PC-9 (cell line): Measurements from ENCODE around the gene PTGR1. TPM values are rescaled to one million over a fixed set of nuclear protein-coding genes. Genes with fewer than 3 reads are reported as not detected.
A peak's percentile ranks its signal among the peaks of the same experiment; 100 is the strongest.

Source experiments
- BruUV-seq: library from RNA; stranded (reverse); fragments of 400-500 nt; replicated peaks from 2 replicates; lab custom pipeline; 2021; lab: Mats Ljungman, UMichigan
- CTCF ChIA-PET: fragments of 300-600 bp; sonication (Branson Sonifier 250); formaldehyde crosslinking; loops from one replicate; lab custom pipeline; 2022; ENCODE audit warnings: antibody characterized with exemption; lab: Charles Lee
- POLR2A ChIA-PET: fragments of 300-600 bp; sonication (Branson Sonifier 250); formaldehyde crosslinking; loops from one replicate; lab custom pipeline; 2022; ENCODE audit warnings: antibody characterized with exemption; ENCODE audit not compliant: unreplicated experiment; lab: Charles Lee
- DNase-seq, 2 experiments: peaks; one replicate each; pipeline versions ENCODE4 v3.0.0 to v3.0.0-alpha.2; 2015 to 2022; ENCODE audit warnings: mixed read lengths in 1 of 2
- H2AFZ ChIP-seq: fragments of 200-600 bp; sonication (generic); 2 replicates; pipeline ENCODE4 v1.8.1; 2017; ENCODE audit warnings: antibody characterized with exemption
- H3F3A ChIP-seq: fragments of 200-600 bp; sonication (generic); 2 replicates; pipeline ENCODE4 v1.8.1; 2017; ENCODE audit warnings: antibody characterized with exemption, mild to moderate bottlenecking, low read depth; ENCODE audit not compliant: insufficient read depth
- H3K27ac ChIP-seq: fragments of 200-600 bp; sonication (generic); 2 replicates; pipeline ENCODE4 v1.6.1; 2016; ENCODE audit warnings: mixed run types
- H3K27me3 ChIP-seq: fragments of 200-600 bp; sonication (generic); 2 replicates; pipeline ENCODE4 v1.6.1; 2016; ENCODE audit warnings: low read depth, mixed run types; ENCODE audit not compliant: insufficient read depth
- H3K36me3 ChIP-seq: fragments of 200-600 bp; sonication (generic); 2 replicates; pipeline ENCODE4 v1.6.1; 2016; ENCODE audit warnings: low read depth, mixed run types
- H3K4me1 ChIP-seq: fragments of 200-600 bp; sonication (generic); replicated peaks from 2 replicates; pipeline ENCODE4 v1.6.1; 2016; ENCODE audit warnings: mixed run types; ENCODE audit not compliant: insufficient read depth
- H3K4me2 ChIP-seq: fragments of 200-600 bp; sonication (generic); 2 replicates; pipeline ENCODE4 v1.6.1; 2017; ENCODE audit warnings: mixed run types
- H3K4me3 ChIP-seq: fragments of 200-600 bp; sonication (generic); 2 replicates; pipeline ENCODE4 v1.6.1; 2016; ENCODE audit warnings: mixed run types
- H3K79me2 ChIP-seq: fragments of 200-600 bp; sonication (generic); 2 replicates; pipeline ENCODE4 v1.6.1; 2017; ENCODE audit warnings: low read depth, mixed run types
- H3K9me2 ChIP-seq: fragments of 200-600 bp; sonication (generic); 2 replicates; pipeline ENCODE4 v1.8.1; 2017; ENCODE audit warnings: mild to moderate bottlenecking; ENCODE audit not compliant: insufficient read depth
- H3K9me3 ChIP-seq: fragments of 200-600 bp; sonication (generic); 2 replicates; pipeline ENCODE4 v1.8.1; 2016; ENCODE audit warnings: low read depth; ENCODE audit not compliant: insufficient read depth
- H4K20me1 ChIP-seq: fragments of 200-600 bp; sonication (generic); 2 replicates; pipeline ENCODE4 v1.8.1; 2017; ENCODE audit not compliant: insufficient read depth
- EZH2 ChIP-seq: fragments of 200-600 bp; sonication (generic); IDR thresholded peaks from 2 replicates; pipeline ENCODE4 v1.8.0; 2017; ENCODE audit warnings: antibody characterized with exemption, low read depth
- intact Hi-C: fragments of 100-400 bp; cut with micrococcal nuclease; formaldehyde crosslinking; loops from one replicate; pipeline ENCODE4 v1.10.0; 2022; ENCODE audit not compliant: unreplicated experiment
- total RNA-seq: library from RNA; stranded (reverse); gene quantifications from 2 replicates; pipeline ENCODE4 v1.2.3, GENCODE V29; 2021
- TF ChIP-seq, protein P1 (sequence below): fragments of 200-600 bp; sonication (generic); conservative IDR thresholded peaks from 2 replicates; pipeline ENCODE4 v1.6.1; 2017; ENCODE audit warnings: mixed run types, antibody characterized with exemption, mild to moderate bottlenecking, moderate library complexity

The PTGR1 gene
- total RNA-seq, 1 experiment from 2014 or later: 635 TPM

- H4K20me1 ChIP-seq: peaks cover 43% of the 10 kb centered on the region
- peaks cover 36% of the 10 kb centered on the region for H3K4me1 ChIP-seq
- no peak overlapping the region for H2AFZ ChIP-seq
- H3K79me2 ChIP-seq: peaks cover 66% of the 10 kb centered on the region
- no peaks in the 10 kb centered on the region for H3K9me2 ChIP-seq
- peak overlapping the region; percentile 86 for H3K4me2 ChIP-seq
- ChIA-PET POLR2A (interaction anchor here (0.5 kb wide), 1 partner anchor 59 kb away, joined by 4 read pairs; no protein-coding TSS in a partner anchor), CTCF (interaction anchor here (0.7 kb wide), 1 partner anchor 255 kb away, joined by 4 read pairs; no protein-coding TSS in a partner anchor)
- BruUV-seq: no TSS peak
- intact Hi-C loops: no loop called here
- no peak for TF ChIP-seq EZH2
- TF ChIP-seq, protein P1, sequence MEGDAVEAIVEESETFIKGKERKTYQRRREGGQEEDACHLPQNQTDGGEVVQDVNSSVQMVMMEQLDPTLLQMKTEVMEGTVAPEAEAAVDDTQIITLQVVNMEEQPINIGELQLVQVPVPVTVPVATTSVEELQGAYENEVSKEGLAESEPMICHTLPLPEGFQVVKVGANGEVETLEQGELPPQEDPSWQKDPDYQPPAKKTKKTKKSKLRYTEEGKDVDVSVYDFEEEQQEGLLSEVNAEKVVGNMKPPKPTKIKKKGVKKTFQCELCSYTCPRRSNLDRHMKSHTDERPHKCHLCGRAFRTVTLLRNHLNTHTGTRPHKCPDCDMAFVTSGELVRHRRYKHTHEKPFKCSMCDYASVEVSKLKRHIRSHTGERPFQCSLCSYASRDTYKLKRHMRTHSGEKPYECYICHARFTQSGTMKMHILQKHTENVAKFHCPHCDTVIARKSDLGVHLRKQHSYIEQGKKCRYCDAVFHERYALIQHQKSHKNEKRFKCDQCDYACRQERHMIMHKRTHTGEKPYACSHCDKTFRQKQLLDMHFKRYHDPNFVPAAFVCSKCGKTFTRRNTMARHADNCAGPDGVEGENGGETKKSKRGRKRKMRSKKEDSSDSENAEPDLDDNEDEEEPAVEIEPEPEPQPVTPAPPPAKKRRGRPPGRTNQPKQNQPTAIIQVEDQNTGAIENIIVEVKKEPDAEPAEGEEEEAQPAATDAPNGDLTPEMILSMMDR: no peak
- H3K27me3 ChIP-seq: no peaks in the 10 kb centered on the region
- H3F3A ChIP-seq: peaks cover 19% of the 10 kb centered on the region
- H3K27ac ChIP-seq: no peak overlapping the region
- DNase-seq: no peak
- H3K4me3 ChIP-seq: peak overlapping the region; percentile 73
- 0 out of 2 replicates have a peak, but pooled peaks cover 8% of the 10 kb centered on the region for H3K36me3 ChIP-seq
- H3K9me3 ChIP-seq: peaks cover 2% of the 10 kb centered on the region; the same call in 1 of the 2 replicates
These were observed 33.4 kb upstream of the PTGR1 start for GRCh38 chr9:111632695-111633388.

GRCh38 chr9:111632060-111632459 is 32.6 kb upstream of the PTGR1 start:
- BruUV-seq: TSS peak; percentile 37
- Histone ChIP-seq H3K4me3 (peak overlapping the region; percentile 73), H3F3A (peaks cover 15% of the 10 kb centered on the region), H3K9me2 (no peaks in the 10 kb centered on the region), H3K4me1 (peaks cover 29% of the 10 kb centered on the region), H4K20me1 (peaks cover 36% of the 10 kb centered on the region), H3K4me2 (peak overlapping the region; percentile 86), H3K36me3 (0 out of 2 replicates have a peak, but pooled peaks cover 7% of the 10 kb centered on the region), H3K27me3 (no peaks in the 10 kb centered on the region), H3K79me2 (peaks cover 58% of the 10 kb centered on the region), H2AFZ (no peak overlapping the region; the same call in 1 of the 2 replicates), H3K9me3 (peaks cover 2% of the 10 kb centered on the region; the same call in 1 of the 2 replicates), H3K27ac (peak overlapping the region; percentile 63)
- ChIA-PET POLR2A (no interaction called here), CTCF (no interaction called here)
- TF ChIP-seq EZH2: no peak
- TF ChIP-seq, protein P1: no peak
- no peak for DNase-seq
- intact Hi-C loops: no loop called here

- Histone ChIP-seq H2AFZ (peak within 1 kb of the TSS; percentile 97), H3K4me2 (peak within 1 kb of the TSS; percentile 98), H3K9me3 (peaks cover 2% of the 10 kb centered on the region; the same call in 1 of the 2 replicates), H3K79me2 (peaks cover 51% of the 10 kb centered on the region), H3K36me3 (0 out of 2 replicates have a peak, but pooled peaks cover 7% of the 10 kb centered on the region), H3K4me1 (peaks cover 23% of the 10 kb centered on the region), H3K4me3 (peak within 1 kb of the TSS; percentile 73), H3K27ac (peak within 1 kb of the TSS; percentile 63), H3K27me3 (no peaks in the 10 kb centered on the region), H3F3A (peaks cover 12% of the 10 kb centered on the region), H3K9me2 (no peaks in the 10 kb centered on the region), H4K20me1 (peaks cover 30% of the 10 kb centered on the region)
- POLR2A ChIA-PET: interaction anchor here (0.6 to 1.1 kb wide), 10 partner anchors 15 to 1087 kb away, joined by 3 to 12 read pairs (median 4); partner anchors contain the start of genes GNG10 and INIP
- DNase-seq: peak; percentile 97 to 99
- no TSS peak for BruUV-seq
- CTCF ChIA-PET: interaction anchor here (1.1 kb wide), 1 partner anchor 443 kb away, joined by 12 read pairs; no protein-coding TSS in a partner anchor
- intact Hi-C loops: loop anchor here (1.0 kb wide), 2 partner anchors 32 kb away; partner anchors contain the start of gene PTGR1
- TF ChIP-seq EZH2: no peak
- TF ChIP-seq, protein P1: no peak
These were observed 31.9 kb upstream of the PTGR1 start, which contains the start of gene DNAJC25 for GRCh38 chr9:111631214-111631971. TSS of gene DNAJC25 (plus strand) at chr9:111631334. CDS start at chr9:111631408, 74 bp downstream.
